OCI-LY3 (cell line): ENCODE results near the gene LGI1.
A peak's percentile ranks its signal among the peaks of the same experiment; 100 is the strongest.

Experiments
- H2AFZ ChIP-seq: fragments of 200-600, 300-600 bp; shearing (Covaris generic); 2 replicates; pipeline ENCODE4 v1.6.0; 2014; ENCODE audit warnings: antibody characterized with exemption, low read depth, low read length
- H3K27ac ChIP-seq: fragments of 200-600, 300-600 bp; sonication (generic); 2 replicates; pipeline ENCODE4 v1.5.1; 2014; ENCODE audit warnings: mild to moderate bottlenecking, low read length, moderate library complexity, mixed read lengths
- H3K27me3 ChIP-seq: fragments of 200-600, 300-600 bp; sonication (generic); 2 replicates; pipeline ENCODE4 v1.6.1; 2014; ENCODE audit warnings: low read depth, low read length, mixed read lengths
- H3K36me3 ChIP-seq: fragments of 200-600, 300-600 bp; sonication (generic); replicated peaks from 2 replicates; pipeline ENCODE3; 2014; ENCODE audit warnings: low read depth, low read length, mixed read lengths
- H3K4me1 ChIP-seq: fragments of 300-600, 200-600 bp; sonication (generic); 2 replicates; pipeline ENCODE4 v1.6.1; 2014; ENCODE audit warnings: low read length, mixed read lengths
- H3K4me2 ChIP-seq: fragments of 200-600, 300-600 bp; sonication (generic); 2 replicates; pipeline ENCODE4 v1.6.1; 2014; ENCODE audit warnings: low read length, mixed read lengths
- H3K4me3 ChIP-seq: fragments of 300-600, 200-600 bp; sonication (generic); 2 replicates; pipeline ENCODE4 v1.5.1; 2014; ENCODE audit warnings: antibody characterized with exemption, mild to moderate bottlenecking, low read length, moderate library complexity
- H3K79me2 ChIP-seq: fragments of 300-600, 200-600 bp; shearing (Covaris generic); 2 replicates; pipeline ENCODE4 v1.6.1; 2014; ENCODE audit warnings: mild to moderate bottlenecking, low read length, mixed read lengths
- H3K9ac ChIP-seq: fragments of 300-600, 200-600 bp; shearing (Covaris generic); 2 replicates; pipeline ENCODE4 v1.6.0; 2014; ENCODE audit warnings: mild to moderate bottlenecking, low read length, moderate library complexity
- H3K9me3 ChIP-seq: fragments of 200-600, 300-600 bp; shearing (Covaris generic); 2 replicates; pipeline ENCODE4 v1.6.1; 2014; ENCODE audit warnings: low read length, mixed read lengths; ENCODE audit not compliant: insufficient read depth
- H4K20me1 ChIP-seq: fragments of 200-600, 300-600 bp; sonication (generic); 2 replicates; pipeline ENCODE4 v1.6.1; 2016; ENCODE audit warnings: low read length, mixed read lengths; ENCODE audit not compliant: insufficient read depth
- EZH2phosphoT487 ChIP-seq: fragments of 200-600 bp; shearing (Covaris generic); IDR thresholded peaks from 2 replicates; pipeline ENCODE4 v1.6.1; 2018; ENCODE audit warnings: antibody characterized with exemption, mixed run types, low read depth
- TF ChIP-seq, protein P1 (sequence below): fragments of 200-600, 300-600 bp; sonication (generic); IDR thresholded peaks from 2 replicates; pipeline ENCODE4 v1.5.1; 2014; ENCODE audit warnings: antibody characterized with exemption, low read length, low read depth

Gene LGI1

DNA sequence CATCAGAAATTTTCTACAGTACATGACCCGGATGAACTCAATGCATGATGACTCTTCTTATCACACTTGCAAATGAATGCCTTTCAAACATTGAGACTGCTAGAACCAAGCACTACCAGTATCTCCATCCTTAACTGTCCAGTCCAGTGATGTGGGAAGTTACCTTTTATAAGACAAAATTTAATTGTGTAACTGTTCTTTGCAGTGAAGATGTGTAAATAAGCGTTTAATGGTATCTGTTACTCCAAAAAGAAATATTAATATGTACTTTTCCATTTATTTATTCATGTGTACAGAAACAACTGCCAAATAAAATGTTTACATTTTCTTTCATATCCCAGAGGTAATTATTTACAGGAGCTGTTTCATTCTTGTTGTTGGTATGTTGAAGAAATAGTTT, 40.1 kb downstream of the LGI1 start:
- H2AFZ ChIP-seq: no peak overlapping the region
- no peak overlapping the region for H3K27ac ChIP-seq
- H3K4me2 ChIP-seq: no peak overlapping the region
- no peak for TF ChIP-seq EZH2phosphoT487
- TF ChIP-seq, protein P1, sequence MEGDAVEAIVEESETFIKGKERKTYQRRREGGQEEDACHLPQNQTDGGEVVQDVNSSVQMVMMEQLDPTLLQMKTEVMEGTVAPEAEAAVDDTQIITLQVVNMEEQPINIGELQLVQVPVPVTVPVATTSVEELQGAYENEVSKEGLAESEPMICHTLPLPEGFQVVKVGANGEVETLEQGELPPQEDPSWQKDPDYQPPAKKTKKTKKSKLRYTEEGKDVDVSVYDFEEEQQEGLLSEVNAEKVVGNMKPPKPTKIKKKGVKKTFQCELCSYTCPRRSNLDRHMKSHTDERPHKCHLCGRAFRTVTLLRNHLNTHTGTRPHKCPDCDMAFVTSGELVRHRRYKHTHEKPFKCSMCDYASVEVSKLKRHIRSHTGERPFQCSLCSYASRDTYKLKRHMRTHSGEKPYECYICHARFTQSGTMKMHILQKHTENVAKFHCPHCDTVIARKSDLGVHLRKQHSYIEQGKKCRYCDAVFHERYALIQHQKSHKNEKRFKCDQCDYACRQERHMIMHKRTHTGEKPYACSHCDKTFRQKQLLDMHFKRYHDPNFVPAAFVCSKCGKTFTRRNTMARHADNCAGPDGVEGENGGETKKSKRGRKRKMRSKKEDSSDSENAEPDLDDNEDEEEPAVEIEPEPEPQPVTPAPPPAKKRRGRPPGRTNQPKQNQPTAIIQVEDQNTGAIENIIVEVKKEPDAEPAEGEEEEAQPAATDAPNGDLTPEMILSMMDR: no peak
- H3K9me3 ChIP-seq: no peaks in the 10 kb centered on the region
- no peaks in the 10 kb centered on the region for H3K79me2 ChIP-seq
- no peak overlapping the region for H3K9ac ChIP-seq
- peaks cover 13% of the 10 kb centered on the region for H3K4me1 ChIP-seq
- no peaks in the 10 kb centered on the region for H4K20me1 ChIP-seq
- no peaks in the 10 kb centered on the region for H3K27me3 ChIP-seq
- H3K4me3 ChIP-seq: no peak overlapping the region
- no peaks in the 10 kb centered on the region for H3K36me3 ChIP-seq

DNA sequence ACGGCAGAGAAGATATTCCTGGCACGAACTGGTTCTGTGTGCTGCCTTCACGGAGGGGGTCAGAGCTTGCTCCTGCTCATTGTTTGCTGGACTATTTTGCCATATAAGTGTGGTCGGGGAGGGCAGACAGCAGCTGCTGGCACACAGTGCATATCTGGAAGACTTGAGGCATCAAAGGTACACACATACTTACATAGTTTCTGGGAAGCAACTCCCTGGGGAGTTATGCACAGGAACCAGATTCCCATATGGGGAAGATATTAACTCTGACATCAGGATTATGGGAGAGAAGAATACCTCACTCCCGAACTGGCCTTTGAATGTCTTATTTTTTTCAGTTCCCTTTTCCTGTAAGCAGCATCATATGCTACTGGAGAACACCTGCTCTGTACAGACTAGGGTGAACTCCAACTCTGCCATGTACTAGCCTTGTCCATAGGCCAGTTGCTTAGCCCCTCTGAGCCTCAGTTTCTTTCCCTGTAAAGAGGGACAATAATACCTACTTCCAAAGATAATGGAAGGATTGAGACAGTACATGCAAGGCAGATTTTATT, 41.5 kb downstream of the LGI1 start:
- no peak overlapping the region for H2AFZ ChIP-seq
- no peaks in the 10 kb centered on the region for H3K79me2 ChIP-seq
- peaks cover 13% of the 10 kb centered on the region for H3K4me1 ChIP-seq
- H3K27me3 ChIP-seq: no peaks in the 10 kb centered on the region
- no peak overlapping the region for H3K27ac ChIP-seq
- TF ChIP-seq EZH2phosphoT487: no peak
- TF ChIP-seq, protein P1: no peak
- H3K36me3 ChIP-seq: no peaks in the 10 kb centered on the region
- peak overlapping the region; percentile 32 for H3K4me2 ChIP-seq
- no peak overlapping the region for H3K4me3 ChIP-seq
- no peaks in the 10 kb centered on the region for H3K9me3 ChIP-seq
- H4K20me1 ChIP-seq: no peaks in the 10 kb centered on the region
- H3K9ac ChIP-seq: no peak overlapping the region

DNA sequence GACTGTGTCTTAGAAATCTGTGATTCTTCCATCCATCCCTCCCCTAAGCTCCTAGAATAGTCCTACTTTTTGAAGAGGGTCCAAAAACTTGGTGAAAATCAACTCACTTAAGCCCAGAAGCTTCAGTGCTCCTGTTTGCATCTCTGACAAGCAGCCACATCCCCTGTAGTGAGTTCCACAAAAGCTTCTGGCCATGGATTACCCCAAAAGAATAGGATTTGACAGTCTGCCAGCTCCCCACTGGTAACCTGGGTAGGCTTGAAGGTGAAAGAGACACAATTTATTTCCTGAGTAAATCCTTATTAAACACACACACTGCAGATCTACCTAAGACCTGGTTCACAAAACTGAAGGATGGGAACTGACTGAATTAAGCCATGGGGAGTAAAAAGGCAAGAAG, 46.5 kb downstream of the LGI1 start:
- Histone ChIP-seq H3K4me3 (no peak overlapping the region), H4K20me1 (no peaks in the 10 kb centered on the region), H3K4me2 (no peak overlapping the region), H2AFZ (no peak overlapping the region), H3K27me3 (no peaks in the 10 kb centered on the region), H3K9me3 (no peaks in the 10 kb centered on the region), H3K36me3 (no peaks in the 10 kb centered on the region), H3K9ac (no peak overlapping the region), H3K79me2 (no peaks in the 10 kb centered on the region), H3K4me1 (peaks cover 9% of the 10 kb centered on the region), H3K27ac (no peak overlapping the region)
- TF ChIP-seq, protein P1: no peak
- no peak for TF ChIP-seq EZH2phosphoT487

DNA sequence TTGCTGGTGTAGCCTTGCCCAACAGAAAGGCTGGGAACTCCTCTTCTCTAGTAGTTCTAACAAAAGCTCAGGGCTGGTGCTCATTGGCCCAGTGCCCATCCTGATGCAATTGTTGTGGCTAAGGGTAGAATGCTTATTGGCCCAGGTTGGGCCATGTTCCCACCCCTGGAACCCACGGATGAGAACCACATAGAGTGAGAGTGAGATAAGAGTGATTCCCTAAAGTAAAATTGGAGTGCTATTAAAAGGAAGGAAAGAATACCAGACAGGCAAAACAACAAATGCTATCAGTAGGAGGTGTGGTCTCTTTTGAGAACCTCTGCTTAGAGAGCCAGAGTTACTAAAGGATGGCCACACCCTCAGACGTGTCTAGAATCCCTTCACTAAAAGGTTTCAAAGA, 49.2 kb downstream of the LGI1 start:
- no peak overlapping the region for H3K27ac ChIP-seq
- no peak for TF ChIP-seq EZH2phosphoT487
- TF ChIP-seq, protein P1: no peak
- no peak overlapping the region for H3K9ac ChIP-seq
- no peak overlapping the region for H3K4me2 ChIP-seq
- no peaks in the 10 kb centered on the region for H3K27me3 ChIP-seq
- H3K9me3 ChIP-seq: no peaks in the 10 kb centered on the region
- H3K4me3 ChIP-seq: no peak overlapping the region
- H3K79me2 ChIP-seq: no peaks in the 10 kb centered on the region
- H3K4me1 ChIP-seq: no peaks in the 10 kb centered on the region
- H4K20me1 ChIP-seq: no peaks in the 10 kb centered on the region
- no peak overlapping the region for H2AFZ ChIP-seq
- H3K36me3 ChIP-seq: no peaks in the 10 kb centered on the region
